Tibial nerve (tissue), 4 donors: Measurements from ENCODE around the gene TMC7. TPM values are rescaled to one million over a fixed set of nuclear protein-coding genes. Genes with fewer than 3 reads are reported as not detected.
A peak's percentile ranks its signal among the peaks of the same experiment; 100 is the strongest.
"Not testable (repeated sequence)": the region's sequence is repeated elsewhere in the genome, so short reads cannot be mapped to it uniquely, and the experiment has no call there.

Experiments used
- DNase-seq, 2 donors: peaks; one replicate each; pipeline ENCODE4 v3.0.0-alpha.2; 2019; ENCODE audit warnings: low spot score in 2 of 2
- H3K27ac ChIP-seq, 4 donors: fragments of 200-600 bp; sonication (generic) in 3 of 4; one replicate each; pipeline ENCODE4 v1.5.1; 2017 to 2019; ENCODE audit warnings: mild to moderate bottlenecking in 1 of 4
- H3K27me3 ChIP-seq, 2 donors: fragments of 200-600 bp; sonication (generic) in 1 of 2; one replicate each; pipeline versions ENCODE4 v1.5.1 to v1.6.0; 2017 to 2019
- H3K36me3 ChIP-seq, 3 donors: fragments of 200-600 bp; sonication (generic); one replicate each; pipeline ENCODE4 v1.5.1; 2018 to 2019
- H3K4me1 ChIP-seq, 4 donors: fragments of 200-600 bp; sonication (generic) in 3 of 4; one replicate each; pipeline ENCODE4 v1.5.1; 2017 to 2019
- H3K4me3 ChIP-seq, 4 donors: fragments of 200-600 bp; sonication (generic) in 3 of 4; one replicate each; pipeline ENCODE4 v1.5.1; 2017 to 2019; ENCODE audit warnings: mild to moderate bottlenecking in 1 of 4, moderate library complexity in 1 of 4
- H3K9me3 ChIP-seq, 4 donors: fragments of 200-600 bp; sonication (generic) in 3 of 4; one replicate each; pipeline ENCODE4 v1.5.1; 2017 to 2019
- CTCF ChIP-seq, 5 experiments: fragments of 200-600 bp in 3 of 5; fragments of 450-650 bp in 2 of 5; sonication (generic) in 3 of 5; IDR thresholded peaks; one replicate each; pipeline ENCODE4 v1.5.1; 2016 to 2019; ENCODE audit warnings: antibody characterized with exemption in 5 of 5, mild to moderate bottlenecking in 3 of 5, moderate library complexity in 2 of 5
- EP300 ChIP-seq, 2 donors: sonication (generic); formaldehyde crosslinking; IDR thresholded peaks; one replicate each; pipeline ENCODE4 v1.6.1; 2017; ENCODE audit warnings: antibody characterized with exemption in 2 of 2, mild to moderate bottlenecking in 1 of 2
- POLR2A ChIP-seq, 2 donors: fragments of 450-650 bp; IDR thresholded peaks; one replicate each; pipeline ENCODE4 v1.6.1; 2017; ENCODE audit warnings: antibody characterized with exemption in 2 of 2, mild to moderate bottlenecking in 2 of 2, moderate library complexity in 2 of 2
- WGBS, 2 donors: methylation state at CpG; one replicate each; pipeline ENCODE4 v1.1.5; 2018; 5-methylcytosine and 5-hydroxymethylcytosine counted together
- total RNA-seq, 4 donors: library from RNA; depleted of rRNA; stranded (reverse); fragments of >200 nt; gene quantifications; one replicate each; pipeline ENCODE4 v1.1.0, GENCODE V29; 2016

Gene TMC7
- total RNA-seq, 4 donors from 2014 or later = 3.3 to 8.1 (median 4.5) TPM

DNA sequence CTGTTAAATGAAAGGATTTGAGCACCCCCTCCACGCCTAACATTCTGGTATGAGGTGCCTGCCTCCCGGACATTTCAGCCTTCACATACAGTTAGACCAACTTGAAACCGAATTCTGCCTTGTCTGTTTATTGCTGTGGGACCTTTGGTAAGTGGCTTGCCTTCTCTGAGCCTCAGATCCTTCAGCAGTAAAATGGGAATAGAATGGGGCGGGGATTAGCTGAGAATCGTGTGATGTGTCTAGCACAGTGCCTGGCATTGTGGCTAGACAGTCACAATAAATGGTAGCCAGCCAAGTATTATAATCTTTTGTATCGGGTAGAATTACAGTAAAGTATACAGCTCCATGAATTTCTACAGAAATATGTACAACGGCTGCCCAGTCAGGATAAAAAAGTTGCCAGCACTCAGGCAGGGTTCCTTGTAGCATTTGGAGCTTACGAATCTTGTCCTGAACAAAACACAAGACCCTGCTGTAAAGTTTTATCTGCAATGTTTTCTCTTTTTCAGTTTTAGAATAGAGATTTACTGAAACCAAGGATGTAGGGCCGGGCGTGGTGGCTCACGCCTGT lies 786 bp downstream of the TMC7 start:
- peak overlapping the region; percentile 79 to 92 (median 84) for H3K27ac ChIP-seq
- H3K36me3 ChIP-seq = no peaks in the 10 kb centered on the region
- DNase-seq = no peak
- peak overlapping the region; percentile 40 to 65 (median 56) for H3K4me3 ChIP-seq
- H3K27me3 ChIP-seq = peaks cover 0 to 8% of the 10 kb centered on the region in 2 donors
- TF ChIP-seq EP300 (IDR thresholded peaks at IDR 0.05) (no peak), CTCF (IDR thresholded peaks at IDR 0.05) (no peak), POLR2A (IDR thresholded peaks at IDR 0.05) (no peak)
- 56 to 57% methylated on average over 11 of the region's 11 CpGs for WGBS, 2 donors
- peaks cover 0 to 7% (median 2%) of the 10 kb centered on the region in 4 donors for H3K4me1 ChIP-seq
- no peaks in the 10 kb centered on the region for H3K9me3 ChIP-seq

GRCh38 chr16:18985256-18985655 lies 1.5 kb downstream of the TMC7 start:
- H3K9me3 ChIP-seq, H3K36me3 ChIP-seq, DNase-seq, H3K4me1 ChIP-seq, H3K27me3 ChIP-seq, H3K4me3 ChIP-seq: not testable (repeated sequence)
- peak overlapping the region in 2 of 4 donors; percentile 88 to 92 for H3K27ac ChIP-seq
- WGBS, 2 donors = 68 to 71% methylated on average over 1 of the region's 1 CpG

- not testable (repeated sequence) for H3K9me3 ChIP-seq, H3K4me3 ChIP-seq, DNase-seq, H3K36me3 ChIP-seq, H3K4me1 ChIP-seq, H3K27ac ChIP-seq, H3K27me3 ChIP-seq
- WGBS, 2 donors = 93 to 95% methylated on average over 9 of the region's 9 CpGs
Measured at GRCh38 chr16:18991731-18992130, 8.0 kb downstream of the TMC7 start.

- not testable (repeated sequence) for H3K27ac ChIP-seq, H3K4me1 ChIP-seq, H3K27me3 ChIP-seq, H3K36me3 ChIP-seq, H3K4me3 ChIP-seq, H3K9me3 ChIP-seq, DNase-seq
- 89 to 90% methylated on average over 3 of the region's 3 CpGs for WGBS, 2 donors
Measured at GRCh38 chr16:18993531-18993930, 9.8 kb downstream of the TMC7 start.

DNA sequence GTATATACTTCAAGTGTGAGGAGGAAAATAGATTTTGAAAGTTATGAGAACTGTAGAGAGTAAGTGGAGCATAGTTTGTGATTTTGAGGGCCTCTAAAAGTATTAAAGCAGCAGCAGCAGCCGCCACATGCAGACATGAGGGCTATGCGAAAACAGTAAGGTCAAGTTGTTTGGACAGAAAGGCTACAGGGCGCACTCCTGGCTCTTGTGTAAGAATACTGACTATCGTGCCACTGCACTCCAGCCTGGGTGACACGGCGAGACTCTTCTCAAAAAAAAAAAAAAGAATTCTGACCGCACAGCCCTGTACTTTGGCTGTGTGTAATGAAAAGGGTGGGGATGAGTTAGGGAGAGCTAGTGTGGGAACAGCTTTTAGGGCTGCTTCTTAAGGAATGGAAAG lies 10.4 kb downstream of the TMC7 start:
- DNase-seq, H3K27ac ChIP-seq, H3K9me3 ChIP-seq, H3K4me3 ChIP-seq, H3K4me1 ChIP-seq, H3K27me3 ChIP-seq, H3K36me3 ChIP-seq: not testable (repeated sequence)
- 78 to 87% methylated on average over 7 of the region's 7 CpGs for WGBS, 2 donors

DNA sequence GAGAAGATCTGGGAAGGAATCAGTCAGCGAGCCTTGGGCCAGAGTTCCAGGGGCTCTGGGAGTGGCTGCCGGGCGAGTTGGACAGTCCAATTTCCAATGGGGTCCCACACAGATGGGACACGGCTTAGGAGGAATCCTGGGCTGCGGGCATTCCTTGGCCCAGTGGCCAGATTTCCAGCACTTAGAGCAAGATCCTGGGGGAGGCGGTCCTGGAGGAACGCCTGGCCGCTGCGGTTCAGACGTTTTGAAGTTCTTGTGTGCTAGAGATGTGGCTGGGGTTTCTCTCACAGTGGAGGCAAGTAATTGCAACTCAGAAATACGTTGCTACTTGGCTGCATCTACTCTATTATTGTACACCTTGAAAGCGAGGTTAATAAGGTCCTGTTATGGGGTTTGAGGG lies 11.7 kb downstream of the TMC7 start:
- not testable (repeated sequence) for DNase-seq, H3K27me3 ChIP-seq
- WGBS, 2 donors = 82 to 84% methylated on average over 12 of the region's 12 CpGs

GRCh38 chr16:18996536-18996935 lies 12.8 kb downstream of the TMC7 start:
- H3K4me1 ChIP-seq, H3K27ac ChIP-seq, H3K4me3 ChIP-seq, DNase-seq, H3K27me3 ChIP-seq, H3K9me3 ChIP-seq, H3K36me3 ChIP-seq: not testable (repeated sequence)
- WGBS, 2 donors = 80 to 86% methylated on average over 9 of the region's 9 CpGs

More for the DNA sequence above, 11.7 kb downstream of the TMC7 start:
- peak overlapping the region in 1 of 4 donors; percentile 4 for H3K27ac ChIP-seq
- not testable (repeated sequence) for H3K4me3 ChIP-seq, H3K4me1 ChIP-seq, H3K36me3 ChIP-seq, H3K9me3 ChIP-seq

GRCh38 chr16:18997001-18997400 lies 13.3 kb downstream of the TMC7 start:
- H3K27me3 ChIP-seq, H3K36me3 ChIP-seq, H3K4me3 ChIP-seq, DNase-seq, H3K9me3 ChIP-seq, H3K27ac ChIP-seq, H3K4me1 ChIP-seq: not testable (repeated sequence)
- 89 to 93% methylated on average over 9 of the region's 9 CpGs for WGBS, 2 donors

DNA sequence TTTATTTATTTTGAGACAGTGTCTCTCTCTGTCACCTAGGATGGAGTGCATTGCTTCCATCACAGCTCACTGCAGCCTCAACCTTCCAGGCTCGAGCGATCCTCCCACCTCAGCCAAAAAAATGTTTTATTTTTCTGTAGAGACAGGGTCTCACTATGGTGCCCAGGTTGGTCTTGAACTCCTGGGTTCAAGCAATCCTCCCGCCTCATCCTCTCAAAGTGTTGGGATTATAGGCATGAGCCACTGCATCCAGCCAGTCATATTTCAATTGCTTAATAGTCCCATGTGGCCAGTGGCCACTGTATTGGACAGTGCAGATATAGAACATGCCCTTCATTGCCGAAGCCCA lies 15.3 kb downstream of the TMC7 start:
- Histone ChIP-seq H3K36me3 (no peaks in the 10 kb centered on the region), H3K27me3 (no peaks in the 10 kb centered on the region), H3K27ac (peak overlapping the region in 2 of 4 donors; percentile 40 to 64), H3K4me3 (no peak overlapping the region), H3K4me1 (peaks cover 0 to 12% (median 5%) of the 10 kb centered on the region in 4 donors), H3K9me3 (no peaks in the 10 kb centered on the region)
- WGBS, 2 donors = 88 to 91% methylated on average over 4 of the region's 4 CpGs
- DNase-seq = no peak
- TF ChIP-seq CTCF (IDR thresholded peaks at IDR 0.05) (no peak), POLR2A (IDR thresholded peaks at IDR 0.05) (no peak), EP300 (IDR thresholded peaks at IDR 0.05) (no peak)
